Measurements from ENCODE around the gene MTERF4. TPM values are rescaled to one million over a fixed set of nuclear protein-coding genes. Genes with fewer than 3 reads are reported as not detected.

MTERF4 gene
- total RNA-seq, 6 donors from 2014 or later: 22.3 to 54.4 (median 25.4) TPM

- Histone ChIP-seq H3K9me3 (no peaks in the 10 kb centered on the region), H3K36me3 (peaks cover 0 to 13% (median 2%) of the 10 kb centered on the region in 4 donors), H3K27me3 (no peaks in the 10 kb centered on the region), H3K27ac (peak overlapping the region in 2 of 4 donors; percentile 32 to 49), H3K4me1 (peaks cover 0 to 7% (median 6%) of the 10 kb centered on the region in 4 donors), H3K4me3 (no peak overlapping the region)
- WGBS, 2 donors: 37 to 50% methylated on average over 6 to 9 of the region's 9 CpGs
- TF ChIP-seq POLR2A (IDR thresholded peaks at IDR 0.05) (no peak), CTCF (IDR thresholded peaks at IDR 0.05) (no peak), POLR2AphosphoS5 (IDR thresholded peaks at IDR 0.05) (no peak), EP300 (IDR thresholded peaks at IDR 0.05) (no peak)
- ATAC-seq (ENCODE audit: low FRiP score in 2 of 2): peak in 1 of 2 donors; percentile 12
- DNase-seq: no peak
Measured at GRCh38 chr2:241081190-241081642, 20.9 kb downstream of the MTERF4 start.

GRCh38 chr2:241080405-241081189 is 21.5 kb downstream of the MTERF4 start:
- DNase-seq: peak in 1 of 2 donors; percentile 59
- 79 to 82% methylated on average over 10 to 16 of the region's 18 CpGs for WGBS, 2 donors
- peak in 1 of 2 donors; percentile 5 for ATAC-seq (ENCODE audit: low FRiP score in 2 of 2)
- Histone ChIP-seq H3K27me3 (no peaks in the 10 kb centered on the region), H3K4me1 (peaks cover 0 to 7% (median 6%) of the 10 kb centered on the region in 4 donors), H3K9me3 (no peaks in the 10 kb centered on the region), H3K36me3 (peaks cover 0 to 8% (median 0%) of the 10 kb centered on the region in 4 donors), H3K4me3 (no peak overlapping the region), H3K27ac (peak overlapping the region in 1 of 4 donors; percentile 49)
- TF ChIP-seq POLR2A (IDR thresholded peaks at IDR 0.05): no peak
- TF ChIP-seq EP300 (IDR thresholded peaks at IDR 0.05): no peak
- no peak for TF ChIP-seq POLR2AphosphoS5 (IDR thresholded peaks at IDR 0.05)
- no peak for TF ChIP-seq CTCF (IDR thresholded peaks at IDR 0.05)

GRCh38 chr2:241074901-241075540 is 27.1 kb downstream of the MTERF4 start:
- ATAC-seq (ENCODE audit: low FRiP score in 2 of 2) (no peak), DNase-seq (no peak)
- no peaks in the 10 kb centered on the region for H3K9me3 ChIP-seq
- no peak for TF ChIP-seq CTCF (IDR thresholded peaks at IDR 0.05)
- H3K4me1 ChIP-seq: peaks cover 0 to 7% (median 3%) of the 10 kb centered on the region in 4 donors
- 96 to 97% methylated on average over 15 to 16 of the region's 16 CpGs for WGBS, 2 donors
- H3K27ac ChIP-seq: no peak overlapping the region
- H3K36me3 ChIP-seq: peaks cover 0 to 54% (median 22%) of the 10 kb centered on the region in 4 donors
- H3K27me3 ChIP-seq: no peaks in the 10 kb centered on the region
- no peak overlapping the region for H3K4me3 ChIP-seq

GRCh38 chr2:241074065-241074818 is 27.8 kb downstream of the MTERF4 start:
- WGBS, 2 donors: 84 to 89% methylated on average over 14 to 16 of the region's 16 CpGs
- peak in 1 of 2 donors; percentile 7 for ATAC-seq (ENCODE audit: low FRiP score in 2 of 2)
- DNase-seq: no peak

More at GRCh38 chr2:241074065-241074818, 27.8 kb downstream of the MTERF4 start:
- Histone ChIP-seq H3K27ac (peak overlapping the region in 1 of 4 donors; percentile 15), H3K4me1 (peaks cover 0 to 7% (median 3%) of the 10 kb centered on the region in 4 donors), H3K9me3 (no peaks in the 10 kb centered on the region), H3K36me3 (peaks cover 0 to 62% (median 26%) of the 10 kb centered on the region in 4 donors), H3K4me3 (no peak overlapping the region), H3K27me3 (no peaks in the 10 kb centered on the region)
- TF ChIP-seq POLR2A (IDR thresholded peaks at IDR 0.05): no peak
- TF ChIP-seq POLR2AphosphoS5 (IDR thresholded peaks at IDR 0.05): no peak
